ENCODE data around the gene TMEM256. TPM values are rescaled to one million over a fixed set of nuclear protein-coding genes. Genes with fewer than 3 reads are reported as not detected.
A peak's percentile ranks its signal among the peaks of the same experiment; 100 is the strongest.

The TMEM256 gene
- total and polyA plus RNA-seq, 4 donors = 30.0 to 130 (median 97.7) TPM

DNA sequence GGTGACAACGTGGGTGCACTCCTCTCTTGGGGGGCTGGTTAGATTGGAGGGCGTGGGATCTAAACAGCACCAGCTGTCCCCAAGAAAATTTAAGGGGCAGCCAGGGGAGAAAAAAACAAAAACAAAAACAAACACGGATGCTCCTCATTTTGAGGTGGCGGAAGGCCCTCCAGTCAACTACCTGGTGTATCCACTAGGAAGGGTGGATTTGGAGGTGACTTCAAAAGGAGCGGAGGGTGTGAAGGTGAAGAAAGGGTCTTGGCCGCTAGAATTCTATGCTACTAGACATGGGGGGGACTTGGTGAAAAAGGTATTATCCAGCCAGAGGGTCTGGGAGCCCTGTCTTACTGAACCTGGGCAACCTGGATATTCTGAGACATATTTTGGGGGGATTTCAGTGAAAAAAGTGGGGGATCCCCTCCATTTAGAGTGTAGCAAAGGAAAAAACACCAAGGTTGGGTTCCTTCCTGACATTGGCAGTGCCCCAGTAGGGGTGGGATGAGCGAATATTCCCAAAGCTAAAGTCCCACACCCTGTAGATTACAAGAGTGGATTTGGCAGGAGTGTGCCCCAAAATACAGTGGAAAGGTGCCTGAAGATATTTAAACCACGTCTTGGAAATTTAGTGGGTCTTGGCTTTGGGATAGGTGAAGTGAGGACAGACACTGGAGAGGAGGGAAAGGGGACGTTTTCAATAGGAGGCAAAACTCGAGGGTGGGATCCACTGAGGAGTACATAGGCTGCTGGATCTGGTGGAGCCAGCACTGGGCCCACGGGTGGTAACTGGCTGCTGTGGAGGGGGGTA is 35.0 kb upstream of the TMEM256 start:
- no peaks in the 10 kb centered on the region for H3K36me3 ChIP-seq (ENCODE audit: control insufficient read depth in 4 of 4, insufficient read depth in 3 of 4, low read depth in 1 of 4, low read length in 3 of 4)
- no peak for DNase-seq (ENCODE audit: low spot score)
- H3K9me3 ChIP-seq (ENCODE audit: control insufficient read depth in 4 of 4, low read length in 3 of 4) = no peaks in the 10 kb centered on the region
- no peak for TF ChIP-seq FOXA1 (IDR thresholded peaks at IDR 0.05)
- TF ChIP-seq JUND (IDR thresholded peaks at IDR 0.05) = no peak
- no peak for TF ChIP-seq SP1 (IDR thresholded peaks at IDR 0.05)
- TF ChIP-seq, protein P1, sequence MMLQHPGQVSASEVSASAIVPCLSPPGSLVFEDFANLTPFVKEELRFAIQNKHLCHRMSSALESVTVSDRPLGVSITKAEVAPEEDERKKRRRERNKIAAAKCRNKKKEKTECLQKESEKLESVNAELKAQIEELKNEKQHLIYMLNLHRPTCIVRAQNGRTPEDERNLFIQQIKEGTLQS (IDR thresholded peaks at IDR 0.05) = no peak
- no peak for TF ChIP-seq TAF1 (conservative IDR thresholded peaks at IDR 0.05)
- TF ChIP-seq, protein P2, sequence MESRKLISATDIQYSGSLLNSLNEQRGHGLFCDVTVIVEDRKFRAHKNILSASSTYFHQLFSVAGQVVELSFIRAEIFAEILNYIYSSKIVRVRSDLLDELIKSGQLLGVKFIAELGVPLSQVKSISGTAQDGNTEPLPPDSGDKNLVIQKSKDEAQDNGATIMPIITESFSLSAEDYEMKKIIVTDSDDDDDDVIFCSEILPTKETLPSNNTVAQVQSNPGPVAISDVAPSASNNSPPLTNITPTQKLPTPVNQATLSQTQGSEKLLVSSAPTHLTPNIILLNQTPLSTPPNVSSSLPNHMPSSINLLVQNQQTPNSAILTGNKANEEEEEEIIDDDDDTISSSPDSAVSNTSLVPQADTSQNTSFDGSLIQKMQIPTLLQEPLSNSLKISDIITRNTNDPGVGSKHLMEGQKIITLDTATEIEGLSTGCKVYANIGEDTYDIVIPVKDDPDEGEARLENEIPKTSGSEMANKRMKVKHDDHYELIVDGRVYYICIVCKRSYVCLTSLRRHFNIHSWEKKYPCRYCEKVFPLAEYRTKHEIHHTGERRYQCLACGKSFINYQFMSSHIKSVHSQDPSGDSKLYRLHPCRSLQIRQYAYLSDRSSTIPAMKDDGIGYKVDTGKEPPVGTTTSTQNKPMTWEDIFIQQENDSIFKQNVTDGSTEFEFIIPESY (IDR thresholded peaks at IDR 0.05) = no peak
- TF ChIP-seq HNF4A (conservative IDR thresholded peaks at IDR 0.05) = no peak
- peaks cover 0 to 3% (median 0%) of the 10 kb centered on the region in 4 donors for H3K27me3 ChIP-seq (ENCODE audit: control insufficient read depth in 4 of 4, insufficient read depth in 4 of 4, low read length in 3 of 4)
- H3K9ac ChIP-seq (ENCODE audit: low read depth in 1 of 2, low read length in 2 of 2) = no peak overlapping the region
- WGBS = 65% methylated on average over 11 of the region's 11 CpGs
- peaks cover 20 to 48% (median 39%) of the 10 kb centered on the region in 4 donors for H3K4me1 ChIP-seq (ENCODE audit: control insufficient read depth in 4 of 4, insufficient read depth in 4 of 4, low read length in 3 of 4)
- H3K4me3 ChIP-seq (ENCODE audit: low read depth in 1 of 3, low read length in 3 of 3) = peak overlapping the region in 1 of 3 donors; percentile 26
- H3K27ac ChIP-seq (ENCODE audit: low read depth in 1 of 2, low read length in 2 of 2) = no peak overlapping the region

GRCh38 chr17:7437950-7438614 is 34.2 kb upstream of the TMEM256 start:
- Histone ChIP-seq H3K9ac (ENCODE audit: low read depth in 1 of 2, low read length in 2 of 2) (no peak overlapping the region), H3K4me3 (ENCODE audit: low read depth in 1 of 3, low read length in 3 of 3) (peak overlapping the region in 1 of 3 donors; percentile 26), H3K4me1 (ENCODE audit: control insufficient read depth in 4 of 4, insufficient read depth in 4 of 4, low read length in 3 of 4) (peaks cover 20 to 48% (median 39%) of the 10 kb centered on the region in 4 donors), H3K27me3 (ENCODE audit: control insufficient read depth in 4 of 4, insufficient read depth in 4 of 4, low read length in 3 of 4) (peaks cover 0 to 3% (median 0%) of the 10 kb centered on the region in 4 donors), H3K9me3 (ENCODE audit: control insufficient read depth in 4 of 4, low read length in 3 of 4) (no peaks in the 10 kb centered on the region), H3K36me3 (ENCODE audit: control insufficient read depth in 4 of 4, insufficient read depth in 3 of 4, low read depth in 1 of 4, low read length in 3 of 4) (no peaks in the 10 kb centered on the region), H3K27ac (ENCODE audit: low read depth in 1 of 2, low read length in 2 of 2) (no peak overlapping the region)
- peak; percentile 46 for DNase-seq (ENCODE audit: low spot score)
- 42% methylated on average over 48 of the region's 48 CpGs for WGBS
- TF ChIP-seq HNF4A (conservative IDR thresholded peaks at IDR 0.05) (no peak), YY1 (IDR thresholded peaks at IDR 0.05) (no peak), TAF1 (conservative IDR thresholded peaks at IDR 0.05) (no peak)

- no peaks in the 10 kb centered on the region for H3K36me3 ChIP-seq (ENCODE audit: control insufficient read depth in 4 of 4, insufficient read depth in 3 of 4, low read depth in 1 of 4, low read length in 3 of 4)
- H3K9me3 ChIP-seq (ENCODE audit: control insufficient read depth in 4 of 4, low read length in 3 of 4) = no peaks in the 10 kb centered on the region
- TF ChIP-seq NR2F2 (IDR thresholded peaks at IDR 0.05) (no peak), RAD21 (IDR thresholded peaks at IDR 0.05) (no peak), RXRA (IDR thresholded peaks at IDR 0.05) (no peak), YY1 (IDR thresholded peaks at IDR 0.05) (no peak), GABPA (IDR thresholded peaks at IDR 0.05 in 1 of 2, conservative IDR thresholded peaks at IDR 0.05 in 1 of 2) (no peak), JUND (IDR thresholded peaks at IDR 0.05) (no peak), FOXA1 (IDR thresholded peaks at IDR 0.05) (no peak), FOXA2 (IDR thresholded peaks at IDR 0.05) (no peak)
- TF ChIP-seq, protein P1 (IDR thresholded peaks at IDR 0.05) = no peak
- TF ChIP-seq, protein P3, sequence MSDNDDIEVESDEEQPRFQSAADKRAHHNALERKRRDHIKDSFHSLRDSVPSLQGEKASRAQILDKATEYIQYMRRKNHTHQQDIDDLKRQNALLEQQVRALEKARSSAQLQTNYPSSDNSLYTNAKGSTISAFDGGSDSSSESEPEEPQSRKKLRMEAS (IDR thresholded peaks at IDR 0.05) = no peak
- H3K4me3 ChIP-seq (ENCODE audit: low read depth in 1 of 3, low read length in 3 of 3) = peak overlapping the region in 1 of 3 donors; percentile 31
- 25% methylated on average over 31 of the region's 31 CpGs for WGBS
- no peak for DNase-seq (ENCODE audit: low spot score)
- H3K27me3 ChIP-seq (ENCODE audit: control insufficient read depth in 4 of 4, insufficient read depth in 4 of 4, low read length in 3 of 4) = peaks cover 0 to 3% (median 0%) of the 10 kb centered on the region in 4 donors
- peaks cover 20 to 48% (median 39%) of the 10 kb centered on the region in 4 donors for H3K4me1 ChIP-seq (ENCODE audit: control insufficient read depth in 4 of 4, insufficient read depth in 4 of 4, low read length in 3 of 4)
- peak overlapping the region in 1 of 2 donors; percentile 69 for H3K27ac ChIP-seq (ENCODE audit: low read depth in 1 of 2, low read length in 2 of 2)
- no peak overlapping the region for H3K9ac ChIP-seq (ENCODE audit: low read depth in 1 of 2, low read length in 2 of 2)
Observed at GRCh38 chr17:7437369-7437863, 33.5 kb upstream of the TMEM256 start.
